Measurements from ENCODE around the gene PJA2.

The PJA2 gene

DNA sequence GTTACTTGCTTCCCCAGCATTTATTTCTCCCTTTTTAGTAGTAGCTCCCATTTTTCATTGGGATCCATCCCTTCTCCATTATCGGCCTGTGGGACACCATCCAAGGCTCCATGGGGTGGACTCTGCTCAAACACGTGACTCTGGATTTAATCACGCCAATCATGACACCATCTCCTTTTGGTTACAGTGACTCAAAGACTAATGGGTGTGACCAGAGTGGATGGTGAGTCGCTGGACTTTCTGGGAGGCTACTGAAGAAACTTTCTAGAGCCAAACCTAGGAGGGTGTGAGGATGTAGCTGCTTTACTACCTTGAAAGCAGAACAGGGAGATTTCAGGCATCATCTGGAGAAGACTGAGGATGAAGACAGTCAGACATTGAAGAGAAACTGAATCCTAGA lies 93.1 kb downstream of the PJA2 start:
- Histone ChIP-seq H3K36me3 (ENCODE audit: control insufficient read depth in 4 of 4, insufficient read depth in 4 of 4, low read length in 3 of 4) (no peaks in the 10 kb centered on the region), H3K9me3 (ENCODE audit: control extremely low read depth in 1 of 5, control insufficient read depth in 4 of 5, insufficient read depth in 2 of 5, low read depth in 1 of 5, low read length in 4 of 5) (no peaks in the 10 kb centered on the region), H3K4me3 (ENCODE audit: control insufficient read depth in 1 of 7, extremely low read depth in 1 of 7, insufficient read depth in 4 of 7, low read depth in 2 of 7, low read length in 6 of 7) (no peak overlapping the region), H3K4me1 (ENCODE audit: control extremely low read depth in 1 of 4, control insufficient read depth in 4 of 4, insufficient read depth in 4 of 4, low read length in 3 of 4) (no peaks in the 10 kb centered on the region), H3K27me3 (replicated peaks in 2 of 5; ENCODE audit: control insufficient read depth in 4 of 5, insufficient read depth in 5 of 5, low read length in 4 of 5) (no peaks in the 10 kb centered on the region), H3K27ac (ENCODE audit: insufficient read depth in 1 of 2, low read depth in 1 of 2, low read length in 2 of 2, poor library complexity in 1 of 2, severe bottlenecking in 2 of 2) (no peak overlapping the region)
- ChIA-PET CTCF (interaction anchor here (1.4 kb wide), 1 partner anchor 15 kb away, joined by 4 read pairs; no protein-coding TSS in a partner anchor), POLR2A (no interaction called here)
- no peak for DNase-seq
- 97% methylated on average over 4 of the region's 4 CpGs for WGBS (ENCODE audit: insufficient coverage)

DNA sequence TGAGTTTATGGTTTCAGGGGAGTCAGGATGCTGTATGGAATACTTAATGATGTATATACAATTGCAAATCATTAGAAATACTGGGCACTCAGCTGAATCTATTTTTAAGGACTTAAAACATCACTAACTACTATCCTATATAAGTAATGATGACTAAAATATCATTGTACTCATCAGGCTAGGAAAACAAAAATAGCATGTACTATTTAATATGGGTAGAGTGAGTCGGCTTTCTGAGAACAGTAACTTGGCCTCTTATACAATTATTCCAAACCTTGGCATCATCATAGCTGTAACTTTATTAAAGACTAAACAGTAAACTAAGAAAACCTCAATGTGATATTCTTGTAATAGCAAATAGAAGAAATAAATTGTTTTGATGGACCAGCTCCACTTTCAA lies 94.5 kb downstream of the PJA2 start:
- DNase-seq: no peak
- Histone ChIP-seq H3K4me3 (ENCODE audit: control insufficient read depth in 1 of 7, extremely low read depth in 1 of 7, insufficient read depth in 4 of 7, low read depth in 2 of 7, low read length in 6 of 7) (no peak overlapping the region), H3K4me1 (ENCODE audit: control extremely low read depth in 1 of 4, control insufficient read depth in 4 of 4, insufficient read depth in 4 of 4, low read length in 3 of 4) (no peaks in the 10 kb centered on the region), H3K27me3 (replicated peaks in 2 of 5; ENCODE audit: control insufficient read depth in 4 of 5, insufficient read depth in 5 of 5, low read length in 4 of 5) (no peaks in the 10 kb centered on the region), H3K27ac (ENCODE audit: insufficient read depth in 1 of 2, low read depth in 1 of 2, low read length in 2 of 2, poor library complexity in 1 of 2, severe bottlenecking in 2 of 2) (no peak overlapping the region), H3K9me3 (ENCODE audit: control extremely low read depth in 1 of 5, control insufficient read depth in 4 of 5, insufficient read depth in 2 of 5, low read depth in 1 of 5, low read length in 4 of 5) (no peaks in the 10 kb centered on the region), H3K36me3 (ENCODE audit: control insufficient read depth in 4 of 4, insufficient read depth in 4 of 4, low read length in 3 of 4) (no peaks in the 10 kb centered on the region)
- WGBS (ENCODE audit: insufficient coverage): no CpG with 5 or more reads among the region's 1 CpG
- ChIA-PET CTCF (no interaction called here), POLR2A (no interaction called here)

DNA sequence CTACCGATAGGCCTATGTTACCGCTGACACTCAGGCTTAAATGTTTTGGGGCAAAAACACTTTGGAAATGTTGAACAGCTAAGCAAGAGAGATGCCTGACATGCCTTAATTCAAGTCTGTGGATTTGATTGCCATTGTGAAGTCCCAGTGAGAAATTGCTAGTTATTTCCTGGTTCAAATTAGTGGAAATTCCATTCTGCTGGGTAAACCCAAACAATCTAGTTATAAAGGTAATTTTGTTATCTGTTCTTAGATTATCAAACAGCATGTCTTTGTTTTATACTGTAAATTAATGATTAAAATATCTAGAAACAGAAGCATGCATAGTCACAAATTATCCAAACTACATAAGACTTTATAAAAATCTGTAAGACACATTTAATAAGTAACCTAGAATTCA lies 96.6 kb downstream of the PJA2 start:
- H3K27ac ChIP-seq (ENCODE audit: insufficient read depth in 1 of 2, low read depth in 1 of 2, low read length in 2 of 2, poor library complexity in 1 of 2, severe bottlenecking in 2 of 2): no peak overlapping the region
- CTCF ChIA-PET: no interaction called here

DNA sequence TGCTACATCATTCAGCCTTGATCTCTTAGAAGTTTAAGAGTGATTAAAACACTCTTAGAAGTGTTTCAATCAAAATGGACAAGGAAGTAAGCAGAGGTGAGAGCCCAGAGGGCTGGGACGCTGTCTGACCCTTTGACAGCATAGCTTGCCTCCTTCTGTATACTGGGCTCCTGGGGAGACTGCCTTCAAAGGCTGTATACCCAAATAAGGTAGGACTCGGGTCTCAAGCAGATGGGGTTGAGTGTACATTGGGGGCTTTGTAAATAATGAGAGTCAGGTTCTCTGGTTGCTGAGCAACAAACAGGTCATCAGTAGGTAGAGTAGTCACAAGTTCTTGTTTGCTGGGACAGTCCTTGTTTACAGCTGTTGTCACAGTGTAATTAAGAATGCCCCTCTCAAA lies 97.1 kb downstream of the PJA2 start:
- H3K4me3 ChIP-seq (ENCODE audit: control insufficient read depth in 1 of 7, extremely low read depth in 1 of 7, insufficient read depth in 4 of 7, low read depth in 2 of 7, low read length in 6 of 7): no peak overlapping the region
- ChIA-PET CTCF (no interaction called here), POLR2A (no interaction called here)
- no peaks in the 10 kb centered on the region for H3K9me3 ChIP-seq (ENCODE audit: control extremely low read depth in 1 of 5, control insufficient read depth in 4 of 5, insufficient read depth in 2 of 5, low read depth in 1 of 5, low read length in 4 of 5)
- H3K4me1 ChIP-seq (ENCODE audit: control extremely low read depth in 1 of 4, control insufficient read depth in 4 of 4, insufficient read depth in 4 of 4, low read length in 3 of 4): no peaks in the 10 kb centered on the region
- WGBS (ENCODE audit: insufficient coverage): no CpG with 5 or more reads among the region's 2 CpGs
- H3K27me3 ChIP-seq (replicated peaks in 2 of 5; ENCODE audit: control insufficient read depth in 4 of 5, insufficient read depth in 5 of 5, low read length in 4 of 5): no peaks in the 10 kb centered on the region
- DNase-seq: no peak
- no peaks in the 10 kb centered on the region for H3K36me3 ChIP-seq (ENCODE audit: control insufficient read depth in 4 of 4, insufficient read depth in 4 of 4, low read length in 3 of 4)
- no peak overlapping the region for H3K27ac ChIP-seq (ENCODE audit: insufficient read depth in 1 of 2, low read depth in 1 of 2, low read length in 2 of 2, poor library complexity in 1 of 2, severe bottlenecking in 2 of 2)

More for the DNA sequence above, 96.6 kb downstream of the PJA2 start:
- Histone ChIP-seq H3K9me3 (ENCODE audit: control extremely low read depth in 1 of 5, control insufficient read depth in 4 of 5, insufficient read depth in 2 of 5, low read depth in 1 of 5, low read length in 4 of 5) (no peaks in the 10 kb centered on the region), H3K27me3 (replicated peaks in 2 of 5; ENCODE audit: control insufficient read depth in 4 of 5, insufficient read depth in 5 of 5, low read length in 4 of 5) (no peaks in the 10 kb centered on the region), H3K36me3 (ENCODE audit: control insufficient read depth in 4 of 4, insufficient read depth in 4 of 4, low read length in 3 of 4) (no peaks in the 10 kb centered on the region), H3K4me1 (ENCODE audit: control extremely low read depth in 1 of 4, control insufficient read depth in 4 of 4, insufficient read depth in 4 of 4, low read length in 3 of 4) (no peaks in the 10 kb centered on the region), H3K4me3 (ENCODE audit: control insufficient read depth in 1 of 7, extremely low read depth in 1 of 7, insufficient read depth in 4 of 7, low read depth in 2 of 7, low read length in 6 of 7) (no peak overlapping the region)
- 93% methylated on average over 2 of the region's 2 CpGs for WGBS (ENCODE audit: insufficient coverage)
- POLR2A ChIA-PET: no interaction called here
- DNase-seq: no peak

DNA sequence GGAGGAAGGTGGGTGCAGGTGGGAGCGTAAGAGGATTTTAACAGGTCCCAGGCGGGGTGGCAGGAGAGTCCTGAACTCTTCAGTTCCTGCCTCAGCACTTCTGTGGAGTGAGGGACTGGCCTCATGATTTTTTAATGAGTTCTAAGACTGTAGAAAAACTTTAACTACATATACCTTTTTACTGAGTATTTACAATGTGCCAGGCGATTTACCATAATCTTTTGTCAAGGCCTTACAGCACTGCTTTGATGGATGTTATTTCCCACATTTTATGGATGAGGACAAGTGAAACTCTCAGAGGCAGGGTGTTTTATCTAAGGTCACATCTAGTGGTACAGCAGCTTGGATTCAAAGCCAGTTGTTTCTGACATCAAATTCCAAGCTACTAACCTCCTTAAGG lies 99.5 kb downstream of the PJA2 start:
- Histone ChIP-seq H3K4me1 (ENCODE audit: control extremely low read depth in 1 of 4, control insufficient read depth in 4 of 4, insufficient read depth in 4 of 4, low read length in 3 of 4) (no peaks in the 10 kb centered on the region), H3K27me3 (replicated peaks in 2 of 5; ENCODE audit: control insufficient read depth in 4 of 5, insufficient read depth in 5 of 5, low read length in 4 of 5) (no peaks in the 10 kb centered on the region), H3K27ac (ENCODE audit: insufficient read depth in 1 of 2, low read depth in 1 of 2, low read length in 2 of 2, poor library complexity in 1 of 2, severe bottlenecking in 2 of 2) (no peak overlapping the region), H3K9me3 (ENCODE audit: control extremely low read depth in 1 of 5, control insufficient read depth in 4 of 5, insufficient read depth in 2 of 5, low read depth in 1 of 5, low read length in 4 of 5) (no peaks in the 10 kb centered on the region), H3K36me3 (ENCODE audit: control insufficient read depth in 4 of 4, insufficient read depth in 4 of 4, low read length in 3 of 4) (no peaks in the 10 kb centered on the region), H3K4me3 (ENCODE audit: control insufficient read depth in 1 of 7, extremely low read depth in 1 of 7, insufficient read depth in 4 of 7, low read depth in 2 of 7, low read length in 6 of 7) (no peak overlapping the region)
- no peak for DNase-seq
- POLR2A ChIA-PET: no interaction called here
- CTCF ChIA-PET: no interaction called here
- 80% methylated on average over 1 of the region's 3 CpGs for WGBS (ENCODE audit: insufficient coverage)

GRCh38 chr5:109309326-109310063 lies 100.3 kb downstream of the PJA2 start:
- no peaks in the 10 kb centered on the region for H3K4me1 ChIP-seq (ENCODE audit: control extremely low read depth in 1 of 4, control insufficient read depth in 4 of 4, insufficient read depth in 4 of 4, low read length in 3 of 4)
- no peak overlapping the region for H3K4me3 ChIP-seq (ENCODE audit: control insufficient read depth in 1 of 7, extremely low read depth in 1 of 7, insufficient read depth in 4 of 7, low read depth in 2 of 7, low read length in 6 of 7)
- CTCF ChIA-PET: no interaction called here
- H3K36me3 ChIP-seq (ENCODE audit: control insufficient read depth in 4 of 4, insufficient read depth in 4 of 4, low read length in 3 of 4): no peaks in the 10 kb centered on the region
- no peaks in the 10 kb centered on the region for H3K9me3 ChIP-seq (ENCODE audit: control extremely low read depth in 1 of 5, control insufficient read depth in 4 of 5, insufficient read depth in 2 of 5, low read depth in 1 of 5, low read length in 4 of 5)
- H3K27ac ChIP-seq (ENCODE audit: insufficient read depth in 1 of 2, low read depth in 1 of 2, low read length in 2 of 2, poor library complexity in 1 of 2, severe bottlenecking in 2 of 2): no peak overlapping the region
- no peak for DNase-seq
- no peaks in the 10 kb centered on the region for H3K27me3 ChIP-seq (replicated peaks in 2 of 5; ENCODE audit: control insufficient read depth in 4 of 5, insufficient read depth in 5 of 5, low read length in 4 of 5)
- POLR2A ChIA-PET: no interaction called here
- WGBS (ENCODE audit: insufficient coverage): 82% methylated on average over 4 of the region's 5 CpGs

DNA sequence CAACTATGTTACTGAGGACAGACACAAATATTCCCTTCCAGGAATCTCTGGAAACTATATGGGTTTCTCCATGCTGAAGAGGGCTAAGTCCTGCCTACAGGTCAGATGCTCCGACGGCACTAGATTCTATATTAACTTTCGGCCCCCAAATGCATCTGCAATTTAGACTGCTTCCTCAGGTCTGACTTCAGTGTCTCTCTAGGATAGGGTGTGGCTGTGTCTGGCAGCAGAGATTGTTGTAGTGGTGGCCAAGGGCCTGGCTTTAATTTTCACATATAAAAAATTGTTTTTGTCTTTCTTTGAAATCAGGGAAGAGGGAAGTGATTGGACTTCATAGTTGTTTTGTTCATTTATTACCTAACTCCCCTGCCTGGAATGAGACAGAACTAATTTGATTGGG lies 101.8 kb downstream of the PJA2 start:
- Histone ChIP-seq H3K4me1 (ENCODE audit: control extremely low read depth in 1 of 4, control insufficient read depth in 4 of 4, insufficient read depth in 4 of 4, low read length in 3 of 4) (no peaks in the 10 kb centered on the region), H3K36me3 (ENCODE audit: control insufficient read depth in 4 of 4, insufficient read depth in 4 of 4, low read length in 3 of 4) (no peaks in the 10 kb centered on the region), H3K27ac (ENCODE audit: insufficient read depth in 1 of 2, low read depth in 1 of 2, low read length in 2 of 2, poor library complexity in 1 of 2, severe bottlenecking in 2 of 2) (no peak overlapping the region), H3K9me3 (ENCODE audit: control extremely low read depth in 1 of 5, control insufficient read depth in 4 of 5, insufficient read depth in 2 of 5, low read depth in 1 of 5, low read length in 4 of 5) (no peaks in the 10 kb centered on the region), H3K4me3 (ENCODE audit: control insufficient read depth in 1 of 7, extremely low read depth in 1 of 7, insufficient read depth in 4 of 7, low read depth in 2 of 7, low read length in 6 of 7) (no peak overlapping the region), H3K27me3 (replicated peaks in 2 of 5; ENCODE audit: control insufficient read depth in 4 of 5, insufficient read depth in 5 of 5, low read length in 4 of 5) (no peaks in the 10 kb centered on the region)
- CTCF ChIA-PET: no interaction called here
- peak in 1 of 3 donors; percentile 6 for DNase-seq
- WGBS (ENCODE audit: insufficient coverage): no CpG with 5 or more reads among the region's 3 CpGs
- POLR2A ChIA-PET: no interaction called here
